Thyroid gland (tissue), 4 donors: Measurements from ENCODE around the gene PLA2G4D. TPM values are rescaled to one million over a fixed set of nuclear protein-coding genes. Genes with fewer than 3 reads are reported as not detected.

Source experiments
- DNase-seq, 2 donors: peaks; one replicate each; pipeline ENCODE4 v3.0.0-alpha.2; 2019
- H3K27ac ChIP-seq, 3 donors: fragments of 200-600 bp; sonication (generic); 1 replicate in 2 of 3; 2 replicates in 1 of 3; pipeline ENCODE4 v1.5.1; 2016 to 2019; ENCODE audit warnings: mild to moderate bottlenecking in 1 of 3, moderate library complexity in 1 of 3
- H3K27me3 ChIP-seq: fragments of 200-600 bp; sonication (generic); one replicate; pipeline ENCODE4 v1.5.1; 2019
- H3K36me3 ChIP-seq, 2 donors: fragments of 200-600 bp; sonication (generic); one replicate each; pipeline ENCODE4 v1.5.1; 2016 to 2019
- H3K4me1 ChIP-seq, 2 donors: fragments of 200-600 bp; sonication (generic); one replicate each; pipeline ENCODE4 v1.5.1; 2017 to 2019
- H3K4me3 ChIP-seq, 3 donors: fragments of 200-600 bp; sonication (generic); replicated peaks in 1 of 3; 1 replicate in 2 of 3; 2 replicates in 1 of 3; pipeline ENCODE4 v1.5.1; 2016; ENCODE audit warnings: mild to moderate bottlenecking in 1 of 3
- H3K9me3 ChIP-seq: fragments of 200-600 bp; sonication (generic); one replicate; pipeline ENCODE4 v1.5.1; 2017
- POLR2A ChIP-seq, 2 donors: fragments of 450-650 bp; IDR thresholded peaks; one replicate each; pipeline ENCODE4 v1.6.1; 2017; ENCODE audit warnings: antibody characterized with exemption in 2 of 2, mild to moderate bottlenecking in 2 of 2, moderate library complexity in 1 of 2
- WGBS, 2 donors: methylation state at CpG; one replicate each; pipeline ENCODE4 v1.1.5; 2017; 5-methylcytosine and 5-hydroxymethylcytosine counted together
- intact Hi-C: fragments of 100-400 bp; cut with DNase I; formaldehyde crosslinking; loops from one replicate; pipeline ENCODE4 v1.15.1; 2023
- total RNA-seq, 4 donors: library from RNA; depleted of rRNA; stranded (reverse); fragments of >200 nt; gene quantifications; one replicate each; pipeline ENCODE4 v1.2.3, GENCODE V29; 2016
- TF ChIP-seq, protein P1 (sequence below), 6 experiments: fragments of 200-600 bp in 3 of 6; fragments of 450-650 bp in 3 of 6; sonication (generic) in 3 of 6; IDR thresholded peaks; one replicate each; pipeline ENCODE4 v1.5.1; 2016 to 2019; ENCODE audit warnings: antibody characterized with exemption in 6 of 6, mild to moderate bottlenecking in 2 of 6, inconsistent platforms in 1 of 6, moderate library complexity in 1 of 6

The PLA2G4D gene
- total RNA-seq, 4 donors from 2014 or later = not detected

DNA sequence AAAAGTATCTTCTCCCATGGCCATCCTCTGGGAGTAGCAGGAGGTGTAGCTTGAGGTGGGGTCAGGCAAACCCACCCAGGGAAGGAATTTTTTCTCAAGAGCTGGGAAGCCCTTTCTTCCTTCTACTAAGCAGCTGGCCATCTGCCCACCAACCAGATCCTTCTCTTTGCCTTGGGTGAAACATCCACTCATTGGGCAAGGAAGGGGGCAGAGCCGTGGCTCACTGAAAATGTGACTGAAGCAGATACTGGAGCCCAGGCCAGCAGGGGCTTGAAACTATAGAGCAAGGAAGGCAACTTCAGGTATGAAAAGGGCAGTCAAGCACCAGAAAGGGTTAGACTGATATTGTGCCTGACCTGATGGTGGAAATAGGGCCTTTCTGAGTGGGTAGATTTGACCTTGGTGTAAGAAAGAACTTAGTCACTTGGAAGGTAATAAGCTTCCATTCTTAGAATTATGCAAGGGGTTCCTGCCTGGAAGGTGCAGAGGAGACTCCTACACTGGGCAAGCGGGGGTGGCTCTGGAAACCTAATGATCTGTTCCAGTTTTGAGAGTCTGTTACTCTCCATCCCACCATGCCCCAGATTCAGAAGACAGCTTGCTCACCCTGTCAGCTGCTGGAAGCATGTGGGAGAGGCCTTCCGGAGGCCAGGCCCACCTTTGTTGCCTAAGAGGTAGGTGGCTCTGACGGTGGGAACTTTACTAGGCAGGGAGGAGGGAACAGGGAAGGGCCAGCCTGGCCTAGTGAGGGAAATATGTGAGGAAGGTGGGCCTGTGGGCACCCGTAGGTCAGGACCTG is 51.6 kb downstream of the PLA2G4D start:
- TF ChIP-seq POLR2A (IDR thresholded peaks at IDR 0.05) = no peak
- TF ChIP-seq, protein P1, sequence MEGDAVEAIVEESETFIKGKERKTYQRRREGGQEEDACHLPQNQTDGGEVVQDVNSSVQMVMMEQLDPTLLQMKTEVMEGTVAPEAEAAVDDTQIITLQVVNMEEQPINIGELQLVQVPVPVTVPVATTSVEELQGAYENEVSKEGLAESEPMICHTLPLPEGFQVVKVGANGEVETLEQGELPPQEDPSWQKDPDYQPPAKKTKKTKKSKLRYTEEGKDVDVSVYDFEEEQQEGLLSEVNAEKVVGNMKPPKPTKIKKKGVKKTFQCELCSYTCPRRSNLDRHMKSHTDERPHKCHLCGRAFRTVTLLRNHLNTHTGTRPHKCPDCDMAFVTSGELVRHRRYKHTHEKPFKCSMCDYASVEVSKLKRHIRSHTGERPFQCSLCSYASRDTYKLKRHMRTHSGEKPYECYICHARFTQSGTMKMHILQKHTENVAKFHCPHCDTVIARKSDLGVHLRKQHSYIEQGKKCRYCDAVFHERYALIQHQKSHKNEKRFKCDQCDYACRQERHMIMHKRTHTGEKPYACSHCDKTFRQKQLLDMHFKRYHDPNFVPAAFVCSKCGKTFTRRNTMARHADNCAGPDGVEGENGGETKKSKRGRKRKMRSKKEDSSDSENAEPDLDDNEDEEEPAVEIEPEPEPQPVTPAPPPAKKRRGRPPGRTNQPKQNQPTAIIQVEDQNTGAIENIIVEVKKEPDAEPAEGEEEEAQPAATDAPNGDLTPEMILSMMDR (IDR thresholded peaks at IDR 0.05) = no peak
- DNase-seq = peak in 1 of 2 donors; percentile 56
- WGBS, 2 donors = 79 to 89% methylated on average over 5 of the region's 5 CpGs
- no peaks in the 10 kb centered on the region for H3K27me3 ChIP-seq
- no peak overlapping the region for H3K4me3 ChIP-seq
- peaks cover 11 to 12% of the 10 kb centered on the region in 2 donors for H3K4me1 ChIP-seq
- no peak overlapping the region for H3K27ac ChIP-seq
- intact Hi-C loops = no loop called here
- no peaks in the 10 kb centered on the region for H3K9me3 ChIP-seq
- no peaks in the 10 kb centered on the region for H3K36me3 ChIP-seq

GRCh38 chr15:42038401-42038800 is 56.0 kb downstream of the PLA2G4D start:
- intact Hi-C loops = no loop called here
- TF ChIP-seq POLR2A (IDR thresholded peaks at IDR 0.05) = no peak
- TF ChIP-seq, protein P1 (IDR thresholded peaks at IDR 0.05) = no peak

GRCh38 chr15:42037656-42038055 is 56.7 kb downstream of the PLA2G4D start:
- Histone ChIP-seq H3K36me3 (no peaks in the 10 kb centered on the region), H3K4me3 (no peak overlapping the region), H3K9me3 (no peaks in the 10 kb centered on the region), H3K27ac (no peak overlapping the region), H3K27me3 (no peaks in the 10 kb centered on the region), H3K4me1 (peaks cover 8 to 15% of the 10 kb centered on the region in 2 donors)
- WGBS, 2 donors = 37 to 55% methylated on average over 5 to 8 of the region's 8 CpGs
- peak; percentile 92 to 94 for DNase-seq
- no peak for TF ChIP-seq POLR2A (IDR thresholded peaks at IDR 0.05)
- TF ChIP-seq, protein P1 (IDR thresholded peaks at IDR 0.05) = no peak
- intact Hi-C loops = no loop called here

More at GRCh38 chr15:42038401-42038800, 56.0 kb downstream of the PLA2G4D start:
- no peaks in the 10 kb centered on the region for H3K9me3 ChIP-seq
- H3K4me1 ChIP-seq = peaks cover 8 to 9% of the 10 kb centered on the region in 2 donors
- no peaks in the 10 kb centered on the region for H3K27me3 ChIP-seq
- no peak overlapping the region for H3K27ac ChIP-seq
- WGBS, 2 donors = 96% methylated on average over 6 of the region's 6 CpGs
- H3K4me3 ChIP-seq = no peak overlapping the region
- no peaks in the 10 kb centered on the region for H3K36me3 ChIP-seq
- DNase-seq = no peak

DNA sequence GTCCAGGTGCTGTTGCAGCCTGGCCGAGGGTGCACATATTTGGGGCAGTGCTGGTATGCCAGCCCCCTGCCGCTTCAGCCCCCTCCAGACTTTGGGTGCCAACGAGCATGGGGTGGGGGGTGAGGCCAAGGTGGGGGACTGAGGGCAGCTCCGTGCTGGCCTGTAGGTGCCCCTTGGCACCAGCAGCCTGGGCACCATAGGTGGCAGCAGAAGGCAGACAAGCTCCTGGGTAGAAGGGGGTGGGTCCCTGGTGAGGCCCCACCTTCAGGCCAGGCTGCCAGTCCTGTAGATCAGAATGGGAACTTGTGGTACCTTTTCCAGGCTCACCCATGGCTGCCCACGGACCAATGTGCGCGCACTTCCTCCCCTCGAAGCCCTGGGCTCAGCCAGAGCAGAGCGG is 57.4 kb downstream of the PLA2G4D start:
- H3K4me1 ChIP-seq = peaks cover 8 to 15% of the 10 kb centered on the region in 2 donors
- DNase-seq = no peak
- intact Hi-C loops = no loop called here
- no peaks in the 10 kb centered on the region for H3K36me3 ChIP-seq
- TF ChIP-seq, protein P1 (IDR thresholded peaks at IDR 0.05) = no peak
- no peak for TF ChIP-seq POLR2A (IDR thresholded peaks at IDR 0.05)
- no peaks in the 10 kb centered on the region for H3K9me3 ChIP-seq
- H3K27me3 ChIP-seq = no peaks in the 10 kb centered on the region
- H3K27ac ChIP-seq = no peak overlapping the region
- 91 to 94% methylated on average over 5 to 9 of the region's 9 CpGs for WGBS, 2 donors
- H3K4me3 ChIP-seq = no peak overlapping the region
